Epithelial cell of proximal tubule (primary cell): ENCODE results near the gene ANKRD42. TPM values are rescaled to one million over a fixed set of nuclear protein-coding genes. Genes with fewer than 3 reads are reported as not detected.
A peak's percentile ranks its signal among the peaks of the same experiment; 100 is the strongest.

ENCODE experiments used
- DNase-seq: peaks from one replicate; pipeline ENCODE4 v3.0.0-alpha.2; 2011; ENCODE audit warnings: low read depth
- H3K4me3 ChIP-seq: 2 replicates; pipeline ENCODE4 v1.5.1; 2011; ENCODE audit warnings: low read depth, mild to moderate bottlenecking, low read length
- total RNA-seq: library from RNA; depleted of rRNA; stranded (reverse); fragments of >200 nt; gene quantifications from 2 replicates; pipeline ENCODE4 v1.2.3, GENCODE V29; 2015
- TF ChIP-seq, protein P1 (sequence below): conservative IDR thresholded peaks from 2 replicates; pipeline ENCODE4 v1.5.1; 2012; ENCODE audit warnings: low read depth, mild to moderate bottlenecking, low read length

ANKRD42 gene
- total RNA-seq, 1 donor from 2014 or later, result 5.3 TPM

DNA sequence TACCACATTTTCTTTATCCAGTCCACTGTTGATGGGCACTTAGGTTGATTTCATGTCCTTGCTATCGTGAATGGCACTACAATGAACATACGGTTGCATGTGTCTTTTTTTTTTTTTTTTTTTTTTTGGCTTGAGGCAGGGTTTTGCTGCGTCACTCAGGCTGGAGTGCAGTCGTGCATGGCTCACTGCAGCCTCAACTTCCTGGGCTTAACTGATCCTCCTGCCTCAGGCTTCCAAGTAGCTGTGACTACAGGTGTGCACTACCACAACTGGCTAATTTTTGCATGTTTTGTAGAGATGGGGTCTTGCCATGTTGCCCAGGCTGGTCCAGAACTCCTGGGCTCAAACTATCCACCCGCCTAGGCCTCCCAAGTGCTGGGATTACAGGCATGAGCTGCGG, 94.1 kb downstream of the ANKRD42 start:
- H3K4me3 ChIP-seq, result no peak overlapping the region
- DNase-seq, result no peak
- TF ChIP-seq, protein P1, sequence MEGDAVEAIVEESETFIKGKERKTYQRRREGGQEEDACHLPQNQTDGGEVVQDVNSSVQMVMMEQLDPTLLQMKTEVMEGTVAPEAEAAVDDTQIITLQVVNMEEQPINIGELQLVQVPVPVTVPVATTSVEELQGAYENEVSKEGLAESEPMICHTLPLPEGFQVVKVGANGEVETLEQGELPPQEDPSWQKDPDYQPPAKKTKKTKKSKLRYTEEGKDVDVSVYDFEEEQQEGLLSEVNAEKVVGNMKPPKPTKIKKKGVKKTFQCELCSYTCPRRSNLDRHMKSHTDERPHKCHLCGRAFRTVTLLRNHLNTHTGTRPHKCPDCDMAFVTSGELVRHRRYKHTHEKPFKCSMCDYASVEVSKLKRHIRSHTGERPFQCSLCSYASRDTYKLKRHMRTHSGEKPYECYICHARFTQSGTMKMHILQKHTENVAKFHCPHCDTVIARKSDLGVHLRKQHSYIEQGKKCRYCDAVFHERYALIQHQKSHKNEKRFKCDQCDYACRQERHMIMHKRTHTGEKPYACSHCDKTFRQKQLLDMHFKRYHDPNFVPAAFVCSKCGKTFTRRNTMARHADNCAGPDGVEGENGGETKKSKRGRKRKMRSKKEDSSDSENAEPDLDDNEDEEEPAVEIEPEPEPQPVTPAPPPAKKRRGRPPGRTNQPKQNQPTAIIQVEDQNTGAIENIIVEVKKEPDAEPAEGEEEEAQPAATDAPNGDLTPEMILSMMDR, result no peak

DNA sequence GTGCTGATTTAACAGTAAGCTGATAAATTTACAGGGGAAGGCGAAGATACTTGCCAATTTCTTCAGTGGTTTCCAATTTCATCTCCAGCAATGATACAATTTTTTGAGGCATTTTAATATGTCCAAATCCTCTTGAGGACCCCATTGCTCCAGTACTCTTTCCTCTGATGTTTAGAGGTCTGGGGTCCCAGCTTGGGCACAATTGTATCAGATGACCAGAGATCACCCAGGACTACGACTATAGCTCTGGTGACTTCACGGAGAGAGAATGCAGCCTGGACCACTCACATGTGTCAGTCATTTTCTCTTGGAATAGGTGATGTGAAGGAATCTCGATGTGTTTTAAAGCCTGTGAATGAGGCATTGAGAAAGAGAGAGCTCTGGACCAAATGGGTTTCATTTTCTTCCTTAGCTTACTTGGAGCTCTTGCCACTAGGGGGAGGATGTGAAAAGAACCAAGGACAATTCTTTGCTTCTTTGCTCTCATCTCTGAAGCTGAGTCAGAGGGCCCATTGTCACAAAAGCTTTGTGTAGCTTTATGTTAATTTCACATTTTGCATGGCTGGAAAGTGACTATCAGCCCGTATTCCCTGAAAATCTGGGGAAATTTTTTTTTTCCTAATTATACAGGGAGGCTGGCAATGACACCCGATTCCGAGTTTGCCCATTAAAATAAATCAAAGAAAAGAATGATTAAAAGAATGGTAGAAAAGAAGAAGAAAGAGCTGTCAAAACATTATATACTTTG, 99.4 kb downstream of the ANKRD42 start:
- no peak overlapping the region for H3K4me3 ChIP-seq
- DNase-seq, result peak; percentile 19
- TF ChIP-seq, protein P1, result peak; percentile 89

DNA sequence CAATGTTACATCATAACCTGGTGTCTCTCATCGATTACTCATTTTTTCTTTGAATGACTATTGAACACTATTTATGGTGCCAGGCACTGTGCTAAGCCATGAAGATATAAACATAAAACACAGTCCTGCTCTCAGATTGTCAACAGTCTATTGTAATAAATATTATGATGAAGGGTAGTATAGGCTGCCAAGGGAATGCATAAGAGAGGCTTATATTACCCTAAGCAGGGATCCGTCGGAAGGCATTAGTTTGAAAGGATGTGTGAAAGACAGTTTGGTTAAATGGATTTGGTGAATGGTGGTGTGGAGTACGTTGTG, 99.9 kb downstream of the ANKRD42 start:
- TF ChIP-seq, protein P1, result no peak
- no peak overlapping the region for H3K4me3 ChIP-seq
- no peak for DNase-seq

DNA sequence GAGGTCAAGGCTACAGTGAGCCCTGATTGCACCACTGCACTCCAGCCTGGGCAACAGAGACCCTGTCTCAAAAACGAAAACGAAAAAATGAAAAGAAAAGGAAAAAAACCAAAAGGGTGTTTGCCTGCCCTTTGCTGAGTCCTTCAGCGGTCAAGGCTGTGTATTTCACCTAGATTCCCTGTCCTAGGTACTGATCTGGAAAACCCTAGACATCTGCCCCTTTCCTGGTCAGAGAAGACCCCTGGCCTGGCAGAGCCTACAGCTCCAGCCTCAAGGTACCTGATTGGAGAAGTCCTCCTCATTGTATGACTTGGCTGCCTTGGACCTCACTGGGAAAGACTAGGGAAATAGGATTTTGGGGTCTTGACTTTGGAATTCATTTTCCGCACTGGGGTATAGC, 100.7 kb downstream of the ANKRD42 start:
- DNase-seq, result no peak
- TF ChIP-seq, protein P1, result no peak
- no peak overlapping the region for H3K4me3 ChIP-seq

Other genes starting within 250 kb of the ANKRD42 start
- 2.8 and 5.3 TPM in 2 replicates for gene RAB30, start 121.8 kb upstream of the ANKRD42 start, total RNA-seq
- gene PCF11, start 36.6 kb upstream of the ANKRD42 start, total RNA-seq, result 14.3 and 34.2 TPM in 2 replicates
- gene CCDC90B, start 92.7 kb downstream of the ANKRD42 start, total RNA-seq, result 44.4 and 45.1 TPM in 2 replicates